Stromal cell of bone marrow (primary cell): ENCODE measurements around the gene SMIM27.
A peak's percentile ranks its signal among the peaks of the same experiment; 100 is the strongest.
"Not testable (repeated sequence)": the region's sequence is repeated elsewhere in the genome, so short reads cannot be mapped to it uniquely, and the experiment has no call there.

ENCODE experiments used
- DNase-seq: peaks from one replicate; pipeline ENCODE4 v3.0.0-alpha.2; 2012; ENCODE audit warnings: low read depth

SMIM27 gene

GRCh38 chr9:32552172-32552872, at the start of gene SMIM27, which contains the start of gene TOPORS:
SMIM27 (plus strand) TSS chr9:32552327; CDS start chr9:32552435, 108 bp downstream.
TOPORS (minus strand) TSS chr9:32552586; CDS start chr9:32552436, 150 bp downstream.
- DNase-seq: peak; percentile 88

- peak; percentile 38 for DNase-seq
Measured at GRCh38 chr9:32502464-32502863, 49.7 kb upstream of the SMIM27 start.

- DNase-seq: no peak
Measured at GRCh38 chr9:32503008-32503407, 49.1 kb upstream of the SMIM27 start.

GRCh38 chr9:32508728-32509127, 43.4 kb upstream of the SMIM27 start:
- DNase-seq: no peak

- no peak for DNase-seq
Measured at GRCh38 chr9:32516241-32516640, 35.9 kb upstream of the SMIM27 start.

GRCh38 chr9:32518276-32518675, 33.9 kb upstream of the SMIM27 start:
- no peak for DNase-seq

- DNase-seq: no peak
Measured at GRCh38 chr9:32523910-32524309, 28.2 kb upstream of the SMIM27 start.

- not testable (repeated sequence) for DNase-seq
Measured at GRCh38 chr9:32524558-32524891, 27.6 kb upstream of the SMIM27 start.

GRCh38 chr9:32524892-32525708, 27.0 kb upstream of the SMIM27 start:
- DNase-seq: no peak

- DNase-seq: no peak
Measured at GRCh38 chr9:32525709-32526030, 26.5 kb upstream of the SMIM27 start.

- peak; percentile 92 for DNase-seq
Measured at GRCh38 chr9:32526041-32526706, 26.0 kb upstream of the SMIM27 start, which contains the start of gene RIGI. RIGI (minus strand) TSS chr9:32526196; CDS start chr9:32526166, 30 bp downstream.

- DNase-seq: no peak
Measured at GRCh38 chr9:32526707-32527048, 25.4 kb upstream of the SMIM27 start.

GRCh38 chr9:32533336-32533735, 18.8 kb upstream of the SMIM27 start:
- no peak for DNase-seq

GRCh38 chr9:32533816-32534215, 18.3 kb upstream of the SMIM27 start:
- DNase-seq: no peak

GRCh38 chr9:32543047-32543446, 9.1 kb upstream of the SMIM27 start:
- DNase-seq: no peak

GRCh38 chr9:32545884-32546283, 6.2 kb upstream of the SMIM27 start:
- DNase-seq: no peak

GRCh38 chr9:32548213-32548612, 3.9 kb upstream of the SMIM27 start:
- DNase-seq: not testable (repeated sequence)

GRCh38 chr9:32550150-32550561, 2.0 kb upstream of the SMIM27 start:
- no peak for DNase-seq

GRCh38 chr9:32550562-32551275, 1.4 kb upstream of the SMIM27 start:
- DNase-seq: peak; percentile 79

GRCh38 chr9:32551276-32552051, 663 bp upstream of the SMIM27 start:
- DNase-seq: no peak

GRCh38 chr9:32554107-32554506, 2.0 kb downstream of the SMIM27 start:
- DNase-seq: no peak

- no peak for DNase-seq
Measured at GRCh38 chr9:32554591-32554990, 2.5 kb downstream of the SMIM27 start.
